Rectal smooth muscle tissue (tissue), 1 donor: Measurements from ENCODE around the gene PDZD2.
"Not testable (repeated sequence)": the region's sequence is repeated elsewhere in the genome, so short reads cannot be mapped to it uniquely, and the experiment has no call there.

ENCODE experiments used
- H3K27ac ChIP-seq: one replicate; pipeline ENCODE4 v1.7.0; 2013; ENCODE audit warnings: low read depth, low read length, inconsistent platforms
- H3K27me3 ChIP-seq: one replicate; pipeline ENCODE4 v1.7.0; 2013; ENCODE audit warnings: low read length; ENCODE audit not compliant: control insufficient read depth, insufficient read depth
- H3K36me3 ChIP-seq: one replicate; pipeline ENCODE4 v1.7.0; 2013; ENCODE audit warnings: low read length; ENCODE audit not compliant: control insufficient read depth, insufficient read depth
- H3K4me1 ChIP-seq: one replicate; pipeline ENCODE4 v1.7.0; 2013; ENCODE audit warnings: low read length; ENCODE audit not compliant: control insufficient read depth, insufficient read depth
- H3K4me3 ChIP-seq: one replicate; pipeline ENCODE4 v1.7.0; 2013; ENCODE audit warnings: low read length
- H3K9ac ChIP-seq: one replicate; pipeline ENCODE4 v1.7.0; 2013; ENCODE audit warnings: low read length

PDZD2 gene

DNA sequence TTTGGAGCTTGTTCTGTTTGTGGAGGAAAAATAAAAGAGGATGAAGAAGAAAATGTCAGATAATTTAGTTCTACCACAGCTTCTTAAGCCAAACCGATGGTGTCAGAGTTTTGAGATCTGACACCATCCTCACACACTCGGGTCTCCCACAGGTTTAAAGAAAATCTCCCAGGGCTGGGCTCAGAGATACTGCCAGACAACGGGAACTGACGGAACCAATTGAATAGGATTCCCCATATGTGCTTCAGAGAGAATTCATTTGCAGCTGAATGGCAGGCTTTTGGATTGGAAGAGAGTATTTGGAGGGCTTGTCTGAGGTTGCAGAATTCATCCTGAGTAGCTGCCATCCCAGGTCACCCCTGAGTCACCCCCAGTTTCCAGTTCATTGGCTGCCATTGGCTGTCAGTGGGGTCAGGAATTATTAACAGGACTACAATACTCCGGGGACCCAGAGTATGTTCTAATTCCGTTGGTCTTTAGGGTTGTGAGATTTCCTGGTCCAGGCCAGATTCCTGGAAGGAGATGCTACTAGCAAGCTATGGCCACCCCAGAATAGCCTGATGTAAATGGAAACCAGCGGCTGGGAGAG is 131.3 kb downstream of the PDZD2 start:
- H3K27ac ChIP-seq: no peak overlapping the region
- H3K27me3 ChIP-seq: no peaks in the 10 kb centered on the region
- no peaks in the 10 kb centered on the region for H3K4me1 ChIP-seq
- no peaks in the 10 kb centered on the region for H3K36me3 ChIP-seq
- H3K9ac ChIP-seq: no peak overlapping the region
- no peak overlapping the region for H3K4me3 ChIP-seq

DNA sequence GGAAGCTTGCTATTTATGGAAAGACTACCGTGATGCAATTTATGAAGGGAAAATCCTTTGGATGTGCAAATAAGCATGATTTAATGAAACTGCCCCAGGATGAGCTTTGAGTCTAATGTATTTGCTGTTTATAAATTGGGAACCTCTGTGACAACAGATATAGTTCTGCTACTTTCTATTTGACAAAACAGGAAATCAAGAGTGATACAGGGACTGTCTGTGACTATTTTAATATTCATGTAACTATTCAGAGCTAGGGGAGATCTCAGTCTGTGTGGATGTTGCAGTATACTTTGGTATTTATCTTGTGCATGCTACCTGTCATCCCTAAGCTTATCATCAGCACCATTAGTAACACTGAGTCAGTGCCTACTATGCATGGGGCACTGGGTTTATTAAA is 132.1 kb downstream of the PDZD2 start:
- Histone ChIP-seq H3K36me3 (no peaks in the 10 kb centered on the region), H3K27ac (no peak overlapping the region), H3K27me3 (no peaks in the 10 kb centered on the region), H3K4me1 (no peaks in the 10 kb centered on the region), H3K4me3 (no peak overlapping the region), H3K9ac (no peak overlapping the region)

DNA sequence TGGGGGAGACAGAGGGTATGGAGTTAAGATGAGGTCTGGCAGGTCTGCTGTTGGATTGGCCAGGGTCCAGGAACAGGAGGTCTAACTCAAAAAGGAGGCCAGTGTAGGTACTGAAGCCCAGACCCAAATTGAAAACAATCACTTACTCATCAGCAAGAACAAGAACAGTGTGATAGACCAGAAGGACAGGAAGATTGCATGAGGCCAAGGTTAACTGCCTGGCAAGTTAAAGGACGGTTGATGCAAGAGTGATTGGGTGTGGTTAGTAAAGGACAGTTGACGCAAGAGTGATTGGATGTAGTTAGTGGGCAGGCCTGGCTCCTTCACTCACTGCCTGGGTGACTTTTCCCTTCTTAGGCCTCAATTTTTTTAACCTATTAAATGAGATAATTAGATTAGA is 132.6 kb downstream of the PDZD2 start:
- no peak overlapping the region for H3K27ac ChIP-seq
- no peaks in the 10 kb centered on the region for H3K36me3 ChIP-seq
- no peak overlapping the region for H3K4me3 ChIP-seq
- no peaks in the 10 kb centered on the region for H3K4me1 ChIP-seq
- no peaks in the 10 kb centered on the region for H3K27me3 ChIP-seq
- no peak overlapping the region for H3K9ac ChIP-seq

- H3K9ac ChIP-seq, H3K27me3 ChIP-seq, H3K4me1 ChIP-seq, H3K27ac ChIP-seq, H3K36me3 ChIP-seq, H3K4me3 ChIP-seq: not testable (repeated sequence)
Observed at GRCh38 chr5:31776294-31776693, 137.4 kb downstream of the PDZD2 start.

- H3K4me3 ChIP-seq: no peak overlapping the region
- H3K4me1 ChIP-seq: no peaks in the 10 kb centered on the region
- no peak overlapping the region for H3K9ac ChIP-seq
- H3K36me3 ChIP-seq: no peaks in the 10 kb centered on the region
- no peaks in the 10 kb centered on the region for H3K27me3 ChIP-seq
- H3K27ac ChIP-seq: no peak overlapping the region
Observed at GRCh38 chr5:31776976-31777651, 138.2 kb downstream of the PDZD2 start.

DNA sequence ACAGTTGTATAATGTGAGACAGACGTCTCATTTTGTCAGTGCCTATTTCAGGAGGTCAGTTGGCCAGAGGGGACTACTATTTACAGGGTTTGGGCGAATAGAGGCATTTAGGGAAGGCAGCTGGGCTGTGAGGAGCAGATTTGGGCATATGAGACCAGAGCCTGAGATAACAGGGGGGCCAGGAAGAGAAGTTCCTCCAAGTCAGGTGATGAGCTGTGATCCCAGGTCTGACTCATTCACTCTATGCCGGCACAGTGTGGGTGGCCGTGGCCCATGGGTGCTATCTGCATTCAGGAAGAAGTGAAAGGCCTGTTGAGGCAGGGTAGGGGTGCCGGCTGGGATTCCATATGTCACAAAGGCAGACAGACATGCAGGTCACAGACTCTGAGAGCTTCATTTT is 142.8 kb downstream of the PDZD2 start:
- Histone ChIP-seq H3K4me3 (no peak overlapping the region), H3K4me1 (no peaks in the 10 kb centered on the region), H3K27me3 (no peaks in the 10 kb centered on the region), H3K9ac (no peak overlapping the region), H3K36me3 (no peaks in the 10 kb centered on the region), H3K27ac (no peak overlapping the region)

GRCh38 chr5:31783086-31783645 is 144.2 kb downstream of the PDZD2 start:
- Histone ChIP-seq H3K36me3 (no peaks in the 10 kb centered on the region), H3K4me1 (no peaks in the 10 kb centered on the region), H3K27ac (no peak overlapping the region)

DNA sequence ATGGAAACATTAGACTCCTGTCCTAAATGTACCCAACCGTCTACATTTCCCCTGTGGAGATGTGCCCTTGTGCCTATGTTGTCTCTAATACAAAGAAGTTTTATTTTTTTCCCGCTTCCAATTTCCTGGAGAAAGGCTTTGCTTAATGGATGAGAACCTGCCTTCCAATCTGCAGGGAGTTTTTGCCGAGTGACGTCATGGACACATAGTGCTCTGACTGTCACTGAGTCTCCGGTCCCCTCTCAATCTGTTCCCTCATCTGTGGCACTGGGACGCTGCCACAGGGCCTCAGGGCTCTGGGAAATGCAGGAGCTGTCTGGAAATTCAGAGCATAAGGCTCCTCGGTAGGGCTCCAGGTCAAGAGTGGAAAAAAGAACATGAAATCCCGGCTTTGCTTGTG is 144.8 kb downstream of the PDZD2 start:
- Histone ChIP-seq H3K27me3 (no peaks in the 10 kb centered on the region), H3K36me3 (no peaks in the 10 kb centered on the region), H3K27ac (no peak overlapping the region), H3K4me1 (no peaks in the 10 kb centered on the region), H3K4me3 (no peak overlapping the region), H3K9ac (no peak overlapping the region)

More at GRCh38 chr5:31783086-31783645, 144.2 kb downstream of the PDZD2 start:
- H3K4me3 ChIP-seq: no peak overlapping the region
- no peak overlapping the region for H3K9ac ChIP-seq
- H3K27me3 ChIP-seq: no peaks in the 10 kb centered on the region

DNA sequence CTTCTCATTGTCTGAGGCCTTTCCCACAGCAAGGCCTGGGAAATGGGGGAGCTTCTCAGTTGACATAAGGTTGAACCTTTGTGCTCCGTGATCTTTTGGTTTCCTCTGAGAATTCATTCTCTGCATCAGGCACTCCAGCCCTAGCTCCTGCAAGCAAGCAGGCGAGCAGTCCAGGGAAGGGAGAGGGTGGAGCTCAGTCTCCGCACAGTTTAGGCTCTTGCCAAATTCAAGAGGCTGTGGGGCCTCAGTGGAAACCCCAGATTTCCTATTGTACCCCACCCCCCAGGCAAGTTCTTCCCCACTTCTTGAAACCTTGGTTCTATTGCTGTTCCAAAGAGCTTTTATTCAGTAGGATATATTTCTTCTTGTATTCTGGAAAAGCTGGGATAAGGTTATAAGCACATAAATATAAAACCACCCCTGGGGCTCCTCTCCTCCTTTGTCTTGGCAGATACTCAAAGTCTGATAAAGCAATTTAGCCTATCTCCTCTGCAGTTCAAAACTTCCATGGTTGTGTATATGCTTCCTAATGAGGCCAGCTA is 147.2 kb downstream of the PDZD2 start:
- H3K4me3 ChIP-seq: no peak overlapping the region
- no peaks in the 10 kb centered on the region for H3K4me1 ChIP-seq
- no peaks in the 10 kb centered on the region for H3K36me3 ChIP-seq
- no peak overlapping the region for H3K9ac ChIP-seq
- no peak overlapping the region for H3K27ac ChIP-seq
- no peaks in the 10 kb centered on the region for H3K27me3 ChIP-seq

GRCh38 chr5:31794009-31794408 is 155.1 kb downstream of the PDZD2 start:
- Histone ChIP-seq H3K27me3 (no peaks in the 10 kb centered on the region), H3K36me3 (no peaks in the 10 kb centered on the region), H3K4me3 (no peak overlapping the region), H3K4me1 (no peaks in the 10 kb centered on the region), H3K27ac (no peak overlapping the region), H3K9ac (no peak overlapping the region)

DNA sequence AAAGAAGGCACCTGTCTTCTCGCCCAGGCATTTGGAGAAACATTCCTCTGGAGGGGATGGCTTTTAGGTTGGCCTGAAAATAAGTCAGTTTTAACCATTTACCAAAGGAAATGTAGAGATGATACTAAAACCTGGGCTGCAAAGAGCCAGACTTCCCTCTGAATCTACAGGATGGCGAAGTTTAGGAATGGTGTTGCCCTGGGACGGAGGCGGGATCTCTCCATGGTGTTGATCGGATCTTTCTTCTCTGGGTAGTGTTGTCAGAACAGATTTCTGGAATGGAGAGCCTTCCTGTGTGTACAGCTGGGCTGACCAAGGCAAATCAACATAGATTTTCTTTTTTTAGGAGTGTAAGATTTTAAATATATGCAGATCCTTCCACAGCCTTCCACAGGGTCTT is 159.2 kb downstream of the PDZD2 start:
- H3K9ac ChIP-seq: no peak overlapping the region
- H3K27me3 ChIP-seq: no peaks in the 10 kb centered on the region
- H3K4me3 ChIP-seq: no peak overlapping the region
- H3K36me3 ChIP-seq: no peaks in the 10 kb centered on the region
- H3K27ac ChIP-seq: no peak overlapping the region
- H3K4me1 ChIP-seq: no peaks in the 10 kb centered on the region

DNA sequence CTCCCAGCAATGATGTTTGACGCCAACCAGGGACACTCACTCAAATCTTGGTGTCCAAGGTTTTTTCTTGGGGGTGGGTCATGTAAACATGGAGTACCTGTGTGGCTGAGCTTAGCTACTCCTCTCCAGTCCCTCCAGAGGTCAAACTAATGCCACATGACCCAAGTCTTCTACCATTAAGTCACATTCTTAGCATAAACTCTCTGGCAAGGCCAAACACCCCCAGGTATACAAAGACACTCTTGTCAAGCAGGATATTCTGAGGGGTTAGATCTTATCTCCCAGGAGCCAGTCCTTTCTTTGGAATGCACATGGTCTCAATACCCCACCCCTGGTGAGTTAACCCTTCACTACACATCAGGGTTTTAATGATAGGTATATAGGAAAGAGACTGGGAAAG is 161.4 kb downstream of the PDZD2 start:
- H3K9ac ChIP-seq: no peak overlapping the region
- no peak overlapping the region for H3K27ac ChIP-seq
- H3K27me3 ChIP-seq: no peaks in the 10 kb centered on the region
- no peaks in the 10 kb centered on the region for H3K4me1 ChIP-seq
- H3K4me3 ChIP-seq: no peak overlapping the region
- no peaks in the 10 kb centered on the region for H3K36me3 ChIP-seq
